Activated CD4-positive, CD25-positive, alpha-beta regulatory T cell treated with anti-CD3 and anti-CD28 coated beads, Interleukin-2, amount 50 U/mL, for 72 hours (primary cell): ENCODE measurements around the gene C7.

Source experiments
- DNase-seq: peaks from one replicate; pipeline ENCODE4 v3.0.0; 2021

C7 gene

DNA sequence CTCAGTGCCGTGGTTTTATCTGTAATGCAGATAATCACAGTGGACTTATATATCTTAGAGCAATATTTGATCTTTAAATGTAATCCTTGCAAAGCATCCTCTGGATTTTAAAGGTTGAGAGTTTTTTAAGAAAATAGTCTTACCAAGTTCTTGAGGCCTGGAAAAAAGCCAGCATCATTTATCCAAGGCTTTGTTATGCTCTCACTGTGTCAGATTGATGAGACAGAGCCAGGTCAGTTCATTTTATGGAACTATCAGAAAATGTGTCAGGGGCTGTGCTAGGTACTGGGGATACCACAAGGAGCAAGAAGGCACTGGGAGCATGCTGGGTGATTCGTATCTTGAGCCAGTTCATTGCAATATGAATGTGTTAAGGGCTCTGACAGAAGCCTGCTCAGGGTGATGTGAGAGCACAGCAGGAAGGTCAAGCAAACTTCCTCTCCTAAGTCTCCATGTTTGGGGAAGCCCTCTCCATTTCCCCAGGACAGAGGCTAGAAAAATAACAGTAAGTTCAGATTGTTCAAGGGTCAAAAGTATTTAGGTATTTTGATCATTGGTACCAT is 19.7 kb downstream of the C7 start:
- no peak for DNase-seq

DNA sequence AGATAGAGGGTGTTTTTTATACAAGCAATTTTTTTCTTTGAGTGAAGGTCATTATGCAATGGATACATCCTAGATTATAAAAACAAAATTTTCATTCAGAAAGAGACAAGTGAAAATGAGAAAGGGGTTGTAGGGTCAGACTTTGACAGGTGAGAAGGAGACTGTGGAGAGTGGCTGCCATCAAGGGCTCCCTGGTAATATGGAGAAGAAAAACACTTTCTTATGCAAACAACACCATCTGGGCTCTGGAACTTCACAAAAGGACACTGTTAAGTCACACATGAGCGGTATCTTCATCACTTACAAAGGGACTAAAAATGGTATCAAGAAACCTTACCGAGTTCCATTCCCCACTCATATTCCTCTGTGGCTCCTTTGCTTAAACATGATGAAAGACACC is 23.5 kb downstream of the C7 start:
- DNase-seq, result no peak

DNA sequence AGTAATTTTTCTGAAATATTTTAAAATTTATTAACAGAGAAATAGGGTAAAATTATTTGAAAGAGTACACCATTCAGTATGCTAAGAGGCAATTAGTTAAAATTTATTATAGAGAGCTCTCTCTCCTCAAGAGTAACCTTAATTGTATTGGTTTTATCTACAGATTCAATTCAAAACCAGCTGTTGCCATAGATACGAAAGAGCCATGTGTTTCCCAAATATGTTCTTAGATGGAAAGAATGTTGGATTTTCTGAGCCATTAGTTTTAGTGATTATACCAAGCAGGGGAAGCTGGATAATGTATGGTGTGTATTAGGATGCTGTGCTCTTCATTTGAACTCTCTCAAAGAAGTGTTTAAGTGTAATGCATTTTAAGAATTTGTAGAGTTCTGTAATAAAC is 27.8 kb downstream of the C7 start:
- no peak for DNase-seq

DNA sequence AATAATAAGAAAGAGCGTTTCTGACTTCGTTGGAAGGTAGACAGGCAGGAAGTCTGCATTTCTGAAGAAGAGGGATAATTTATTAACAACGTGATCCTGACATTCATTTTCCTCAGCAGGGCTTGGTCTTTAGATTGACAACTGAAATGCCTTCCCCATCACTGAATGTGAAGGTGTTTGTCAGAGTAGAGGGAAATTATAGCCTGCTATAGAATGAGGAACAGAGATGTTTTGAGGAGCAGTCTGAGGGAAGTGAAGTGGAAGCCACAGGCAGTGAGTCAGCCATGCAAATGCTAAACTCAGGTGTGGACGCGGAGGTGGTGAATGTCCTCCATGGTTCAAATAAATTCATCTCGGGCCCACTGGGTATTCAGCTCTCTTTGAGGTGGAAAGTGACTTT is 30.5 kb downstream of the C7 start:
- no peak for DNase-seq

DNA sequence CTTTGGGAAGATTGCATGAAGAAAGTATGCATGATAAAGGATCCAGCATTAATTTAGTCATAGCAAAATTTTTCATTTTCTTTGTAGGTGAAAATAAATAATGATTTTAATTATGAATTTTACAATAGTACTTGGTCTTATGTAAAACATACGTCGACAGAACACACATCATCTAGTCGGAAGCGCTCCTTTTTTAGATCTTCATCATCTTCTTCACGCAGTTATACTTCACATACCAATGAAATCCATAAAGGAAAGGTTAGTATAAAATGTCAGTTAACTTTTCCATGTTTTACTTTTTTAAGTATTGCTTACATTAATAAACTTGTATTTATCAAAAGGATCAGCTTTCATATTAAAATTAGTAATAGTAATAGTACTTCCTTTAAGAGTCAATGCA is 35.8 kb downstream of the C7 start:
- DNase-seq, result no peak

DNA sequence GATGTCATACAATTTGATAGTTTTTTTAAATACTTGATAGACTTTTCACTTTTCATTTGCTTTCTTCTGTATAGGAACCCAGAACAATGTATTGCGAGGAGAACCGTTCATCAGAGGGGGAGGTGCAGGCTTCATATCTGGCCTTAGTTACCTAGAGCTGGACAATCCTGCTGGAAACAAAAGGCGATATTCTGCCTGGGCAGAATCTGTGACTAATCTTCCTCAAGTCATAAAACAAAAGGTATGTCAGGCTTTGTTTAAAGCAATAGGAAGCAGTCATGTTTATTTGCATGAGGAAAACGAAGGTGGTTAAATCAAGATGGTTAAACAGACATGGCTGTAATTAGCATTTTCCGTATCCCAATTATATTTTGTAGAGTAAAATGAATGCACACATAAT is 46.0 kb downstream of the C7 start:
- DNase-seq, result no peak

DNA sequence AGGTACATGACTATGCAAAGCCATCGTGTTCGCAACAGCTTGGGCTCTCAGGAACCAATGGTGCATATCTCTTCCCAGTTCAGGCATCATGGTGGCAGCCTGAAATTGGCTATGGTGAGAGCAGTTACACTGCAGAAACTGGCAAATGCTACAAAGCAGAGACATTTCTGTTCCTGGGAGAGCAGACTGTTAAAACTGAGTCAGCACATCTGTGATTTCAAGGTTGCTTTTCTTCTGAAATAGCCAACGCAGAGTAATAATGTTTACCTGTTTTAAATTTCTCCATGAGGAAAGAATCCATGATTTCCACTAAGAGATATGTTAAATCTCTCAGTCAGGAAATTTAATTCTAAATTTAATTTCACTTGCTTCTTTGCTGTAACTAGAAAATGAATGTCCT is 47.8 kb downstream of the C7 start:
- DNase-seq, result no peak

DNA sequence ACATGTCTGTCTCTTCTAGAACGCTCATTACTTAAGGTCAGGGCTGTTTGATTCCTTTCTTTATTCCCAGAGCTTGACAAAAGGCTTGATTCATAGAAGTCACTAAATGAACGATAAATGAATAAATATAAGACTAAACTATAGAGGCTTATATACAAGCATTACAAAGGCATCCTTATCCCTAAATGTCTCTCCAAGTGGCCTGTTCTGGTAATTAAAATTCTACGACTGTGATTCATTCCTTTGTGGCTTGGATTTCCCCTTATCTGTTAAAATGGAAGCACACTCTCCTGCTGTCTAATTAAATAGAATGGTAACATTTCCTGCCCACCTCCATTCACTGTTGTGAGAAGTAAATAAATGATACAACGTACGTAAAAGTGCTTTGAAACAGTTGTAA is 49.5 kb downstream of the C7 start:
- DNase-seq, result no peak

DNA sequence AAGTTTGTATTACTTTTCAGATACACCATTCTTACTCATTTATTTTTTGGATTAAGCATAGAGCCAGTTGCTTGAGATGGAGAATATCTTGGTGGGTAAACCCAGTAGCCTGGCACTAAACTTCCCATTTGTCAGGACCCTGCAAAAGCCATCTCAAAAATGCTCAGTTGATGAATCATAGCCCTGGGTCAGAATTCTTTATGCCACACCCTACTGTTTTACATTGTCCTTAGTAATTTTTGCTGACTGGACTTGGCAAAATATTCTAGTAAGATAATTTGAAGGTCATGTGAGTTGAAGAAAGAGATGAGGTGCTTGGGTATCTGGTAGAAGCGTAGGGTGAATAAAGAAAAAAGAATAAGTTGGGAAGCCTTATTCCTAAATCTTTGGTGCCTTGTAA is 50.7 kb downstream of the C7 start:
- DNase-seq, result no peak

DNA sequence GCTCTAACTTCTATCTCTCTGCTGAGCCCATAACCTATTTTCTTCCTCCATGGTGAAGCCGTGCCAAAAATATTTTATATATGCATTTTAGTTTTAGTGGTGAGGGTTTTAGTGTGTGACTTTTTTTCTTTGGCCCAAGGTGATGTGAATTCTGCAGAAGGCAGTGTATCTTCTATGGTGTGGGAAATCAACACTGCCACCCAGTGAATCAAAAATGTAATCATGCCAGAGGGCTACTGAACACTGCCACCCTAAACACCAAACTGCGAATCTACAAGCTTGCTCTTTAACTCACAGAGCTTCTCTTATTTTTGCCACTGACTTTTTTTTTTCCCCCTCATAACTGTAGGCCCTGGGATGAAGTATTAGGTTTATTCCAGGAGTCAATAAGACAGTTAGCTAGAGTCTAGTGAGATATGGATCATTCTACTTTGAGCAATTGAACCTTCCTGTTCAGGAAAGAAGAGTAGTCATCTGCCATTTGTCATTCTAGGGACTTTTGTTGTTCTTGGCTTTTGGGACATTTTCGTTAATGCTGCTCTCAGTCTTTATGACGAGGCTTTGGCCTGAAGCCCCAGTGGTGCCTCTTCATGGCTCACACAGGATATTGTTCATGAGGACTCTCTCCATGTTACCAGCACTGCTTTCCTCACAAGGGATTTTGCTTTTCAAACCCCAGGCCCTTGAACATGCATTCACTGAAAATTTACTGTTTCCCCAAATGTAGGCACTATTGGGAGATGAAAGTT is 53.1 kb downstream of the C7 start:
- DNase-seq, result no peak

DNA sequence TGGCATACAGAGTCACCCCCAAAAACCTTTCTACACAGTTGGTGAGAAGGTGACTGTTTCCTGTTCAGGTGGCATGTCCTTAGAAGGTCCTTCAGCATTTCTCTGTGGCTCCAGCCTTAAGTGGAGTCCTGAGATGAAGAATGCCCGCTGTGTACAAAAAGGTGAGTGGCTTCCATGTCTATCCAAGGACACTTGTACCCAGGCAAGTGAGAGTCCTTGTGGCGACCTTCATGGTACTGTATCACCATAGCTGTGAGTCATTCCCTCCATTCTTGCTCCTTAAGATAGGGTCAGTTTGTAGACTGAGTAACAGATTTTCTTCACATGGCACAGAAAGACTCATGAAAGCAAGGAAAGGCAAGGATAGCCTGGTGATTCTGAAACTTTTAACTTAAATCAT is 63.1 kb downstream of the C7 start:
- no peak for DNase-seq

DNA sequence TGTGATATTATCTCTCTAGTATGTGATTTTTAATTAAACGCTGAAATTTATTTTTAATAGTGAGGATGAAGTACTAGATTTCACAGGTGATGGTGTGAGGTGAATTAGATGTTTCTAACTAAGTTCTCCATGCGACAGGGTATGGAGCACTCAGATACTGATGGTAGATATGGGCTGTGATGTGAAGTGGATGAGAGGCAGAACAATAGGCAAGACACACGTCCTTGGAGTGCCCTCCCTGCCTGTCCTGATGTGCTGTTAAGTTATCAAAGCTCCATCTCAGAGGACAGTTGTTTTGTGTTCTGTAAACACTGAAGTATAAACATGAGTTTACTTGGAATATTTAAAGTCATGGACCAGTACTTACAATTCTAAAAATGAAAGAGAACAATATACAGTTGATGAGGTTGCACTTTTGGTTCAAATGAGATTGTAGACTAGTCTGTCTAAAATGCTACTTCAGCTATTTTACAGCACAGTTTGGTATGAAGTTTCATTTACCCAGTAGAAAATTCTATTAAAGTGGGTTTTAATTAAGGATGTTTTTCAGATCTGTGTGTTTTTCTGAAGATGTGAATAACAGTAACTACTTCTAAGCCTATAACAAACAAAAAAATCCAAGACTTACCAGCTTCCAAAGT is 64.2 kb downstream of the C7 start:
- DNase-seq, result no peak

DNA sequence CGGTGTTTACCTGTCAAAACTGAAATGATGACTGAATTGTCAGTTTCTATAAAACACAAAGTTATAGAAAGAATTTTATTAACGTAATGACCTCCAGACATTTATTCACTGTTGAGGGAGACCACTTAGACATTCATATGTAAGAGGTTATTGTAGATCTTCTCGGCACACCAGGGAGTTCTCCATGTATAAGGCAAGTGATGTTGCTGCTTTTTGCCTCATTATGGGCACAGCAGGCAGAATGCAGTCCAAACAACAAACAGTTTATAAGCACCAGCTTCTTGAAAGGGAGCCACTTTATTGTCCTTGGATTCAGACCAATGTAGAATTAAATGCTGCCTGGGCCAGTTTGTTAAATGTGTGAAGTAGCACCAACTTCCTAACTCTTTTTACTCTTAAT is 66.7 kb downstream of the C7 start:
- no peak for DNase-seq

DNA sequence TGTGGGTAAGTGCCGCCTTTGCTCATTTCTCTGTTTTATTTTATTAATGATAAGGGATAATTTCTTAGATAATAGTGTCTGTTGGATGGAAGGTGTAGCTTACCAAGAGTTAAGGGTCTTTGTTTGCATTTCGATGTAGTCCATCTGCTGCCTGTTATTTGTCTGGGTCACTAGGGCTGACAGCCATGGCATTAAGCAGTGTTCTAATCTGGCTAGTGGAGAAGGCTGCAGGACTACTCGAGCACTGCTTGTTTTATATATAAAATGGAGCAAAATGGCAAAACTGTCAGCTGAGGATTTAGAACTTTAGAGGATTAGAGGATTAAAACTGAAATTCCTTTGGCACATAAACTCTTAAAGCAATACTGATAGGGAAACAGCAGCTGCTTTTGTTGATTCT is 67.5 kb downstream of the C7 start:
- DNase-seq, result no peak

DNA sequence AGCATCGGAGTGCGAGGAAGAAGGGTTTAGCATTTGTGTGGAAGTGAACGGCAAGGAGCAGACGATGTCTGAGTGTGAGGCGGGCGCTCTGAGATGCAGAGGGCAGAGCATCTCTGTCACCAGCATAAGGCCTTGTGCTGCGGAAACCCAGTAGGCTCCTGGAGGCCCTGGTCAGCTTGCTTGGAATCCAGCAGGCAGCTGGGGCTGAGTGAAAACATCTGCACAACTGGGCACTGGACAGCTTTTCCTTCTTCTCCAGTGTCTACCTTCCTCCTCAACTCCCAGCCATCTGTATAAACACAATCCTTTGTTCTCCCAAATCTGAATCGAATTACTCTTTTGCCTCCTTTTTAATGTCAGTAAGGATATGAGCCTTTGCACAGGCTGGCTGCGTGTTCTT is 72.1 kb downstream of the C7 start:
- no peak for DNase-seq

DNA sequence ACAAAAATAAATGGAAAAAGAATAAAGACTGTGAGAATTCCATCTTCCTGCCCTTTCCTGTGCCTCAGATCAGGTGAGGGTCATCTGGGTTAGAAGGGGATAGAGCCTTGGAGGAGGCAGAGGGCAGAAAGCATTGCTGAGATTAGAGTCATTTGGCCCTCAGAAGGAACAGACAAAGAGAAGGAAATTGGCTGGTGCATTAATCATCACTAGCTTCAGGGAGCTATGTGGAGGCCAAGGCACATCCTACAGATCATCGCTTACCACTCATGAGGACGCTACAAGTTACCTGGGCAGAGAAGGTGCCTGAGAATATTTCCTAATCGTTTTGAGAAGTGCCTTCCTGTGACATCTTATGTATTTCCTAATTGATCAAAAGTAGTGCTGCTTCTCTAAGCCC is 74.5 kb downstream of the C7 start:
- no peak for DNase-seq

DNA sequence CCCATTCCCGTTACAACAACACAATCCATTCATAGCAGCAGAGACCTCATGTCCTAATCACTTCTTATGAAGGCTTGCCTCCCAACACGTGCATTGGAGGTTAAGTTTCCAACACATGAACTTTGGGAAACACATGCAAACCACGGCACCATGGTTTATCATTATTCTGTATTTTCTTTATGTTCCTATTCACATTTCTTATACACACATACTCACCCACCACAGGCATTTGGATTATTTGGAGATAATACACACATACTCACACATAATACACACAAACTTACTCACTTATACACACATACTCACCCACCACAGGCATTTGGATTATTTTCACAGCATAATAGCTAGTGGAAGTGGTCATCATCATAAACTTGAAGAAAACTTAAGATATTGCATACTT is 75.6 kb downstream of the C7 start:
- DNase-seq, result no peak

DNA sequence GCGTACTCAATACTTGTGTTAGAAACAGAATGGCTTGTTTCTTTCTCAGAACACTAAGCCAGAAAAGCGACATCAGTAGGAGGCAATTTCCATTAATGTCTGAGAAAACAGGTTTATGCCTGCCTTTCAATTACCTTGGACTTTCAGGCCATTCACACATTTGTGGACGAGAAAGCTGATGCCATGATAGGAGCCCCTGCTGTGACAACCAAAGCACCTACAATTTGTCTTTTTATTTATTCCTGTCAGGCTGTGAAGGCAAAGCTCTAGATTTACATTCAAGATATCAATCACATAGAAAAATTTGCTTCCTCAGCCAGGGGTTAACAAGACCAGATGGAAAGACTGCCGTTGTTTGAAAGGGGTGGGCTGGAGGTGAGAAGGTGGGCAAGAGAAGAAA is 76.2 kb downstream of the C7 start:
- no peak for DNase-seq

DNA sequence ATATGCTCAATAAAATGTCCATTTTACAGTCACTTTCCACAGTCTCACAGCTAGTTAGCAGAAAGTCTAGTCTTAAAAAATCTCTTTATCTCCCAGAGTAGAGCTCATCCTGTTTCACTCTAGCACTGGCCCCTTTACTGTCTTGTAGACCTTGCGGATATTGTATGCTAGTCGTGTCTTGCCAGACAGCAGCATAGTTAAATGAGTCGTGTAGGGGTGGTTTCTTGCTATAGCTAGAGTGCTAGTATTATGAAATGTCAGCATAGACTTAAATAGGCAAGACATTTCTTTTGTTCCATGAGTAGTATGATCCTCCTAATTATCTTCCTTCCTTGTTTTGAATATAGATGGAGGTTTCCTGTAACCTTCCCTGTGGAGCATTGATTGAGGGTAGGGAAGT is 77.4 kb downstream of the C7 start:
- DNase-seq, result no peak

DNA sequence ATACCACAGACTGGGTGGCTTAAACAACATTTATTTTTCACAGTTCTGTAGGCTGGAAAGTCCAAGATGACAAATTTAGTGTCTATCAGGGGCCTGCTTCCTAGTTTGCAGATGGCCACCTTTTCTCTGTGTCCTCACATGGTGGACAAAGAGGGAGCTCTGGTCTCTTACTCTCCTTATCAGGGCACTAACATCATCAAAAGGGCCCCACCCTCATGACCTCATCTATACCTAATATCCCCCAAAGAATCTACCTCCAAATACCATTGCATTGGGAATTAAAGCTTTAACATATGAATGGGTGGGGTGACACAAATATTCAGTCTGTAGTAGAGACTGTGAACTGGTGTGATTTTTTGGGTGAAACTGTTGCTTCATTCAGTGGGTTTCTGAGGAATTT is 78.1 kb downstream of the C7 start:
- no peak for DNase-seq

DNA sequence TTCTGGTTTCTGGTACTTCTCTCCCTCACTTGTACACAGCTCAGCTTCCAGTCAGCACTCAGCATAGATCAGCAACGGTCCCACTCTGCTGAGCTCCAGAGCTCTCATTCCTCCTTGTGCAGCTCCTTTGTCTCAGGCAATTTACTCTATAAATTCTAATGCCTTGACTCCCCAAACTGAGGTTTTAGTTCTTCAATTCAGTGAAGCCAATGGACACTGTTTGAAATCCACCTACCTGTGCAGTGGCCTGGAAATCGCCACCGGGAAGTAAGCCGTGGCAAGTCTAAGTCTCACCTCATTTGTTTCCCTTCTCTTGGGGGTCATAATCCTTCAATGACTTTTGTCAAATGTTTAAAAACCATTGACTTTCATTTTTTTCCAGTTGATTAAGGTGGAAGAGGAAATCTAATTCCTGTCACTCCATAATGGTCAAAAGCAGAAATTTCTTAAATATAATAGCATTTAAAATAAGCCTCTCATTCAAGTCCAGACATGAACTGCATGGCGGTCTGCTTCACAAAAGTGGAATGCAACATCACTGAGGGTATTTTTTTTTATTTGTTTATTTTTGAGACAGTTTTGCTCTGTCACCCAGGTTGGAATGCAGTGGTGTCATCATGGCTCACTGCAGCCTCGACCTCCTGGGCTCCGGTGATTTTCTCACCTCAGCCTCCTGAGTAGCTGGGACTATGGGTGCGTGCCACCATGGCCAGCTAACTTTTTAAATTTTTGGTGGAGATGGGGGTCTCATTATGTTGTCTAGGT is 79.6 kb downstream of the C7 start:
- DNase-seq, result no peak

DNA sequence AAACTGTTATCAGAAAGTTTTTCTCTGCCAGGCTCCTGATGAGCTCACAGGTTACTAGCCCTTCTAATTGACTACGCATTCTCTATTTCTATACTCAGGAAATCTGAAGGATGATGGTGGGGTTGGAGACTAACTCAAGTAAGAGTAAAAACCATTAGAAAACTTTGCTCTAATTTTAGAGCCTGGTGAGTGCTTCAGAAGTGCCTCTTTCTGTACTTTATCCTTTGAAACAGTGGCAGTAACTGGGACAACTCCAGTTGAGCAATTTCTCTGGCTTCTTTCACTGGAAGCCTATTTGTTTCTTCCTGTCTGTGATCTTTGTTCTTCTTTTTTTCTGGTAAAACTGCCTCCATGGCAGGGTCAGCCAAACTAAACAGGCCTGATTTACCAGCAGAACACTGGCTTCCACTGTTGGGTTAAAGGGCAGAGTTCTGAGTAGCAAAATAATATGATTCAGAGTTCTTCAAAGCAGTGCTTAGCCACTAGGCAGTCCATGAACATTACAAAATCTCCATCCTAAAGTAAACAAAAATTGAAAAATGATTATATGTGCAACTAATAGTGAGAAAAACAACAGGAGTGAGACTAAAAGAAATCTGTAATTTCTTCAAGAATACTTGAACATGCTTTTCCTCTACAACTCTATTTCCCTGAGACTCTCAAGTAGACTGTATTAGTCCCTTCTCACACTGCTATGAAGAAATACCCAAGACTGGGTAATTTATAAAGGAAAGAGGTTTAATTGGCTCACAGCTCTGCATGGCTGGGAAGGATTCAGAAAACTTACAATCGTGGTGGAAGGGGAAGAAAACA is 82.1 kb downstream of the C7 start:
- DNase-seq, result no peak

DNA sequence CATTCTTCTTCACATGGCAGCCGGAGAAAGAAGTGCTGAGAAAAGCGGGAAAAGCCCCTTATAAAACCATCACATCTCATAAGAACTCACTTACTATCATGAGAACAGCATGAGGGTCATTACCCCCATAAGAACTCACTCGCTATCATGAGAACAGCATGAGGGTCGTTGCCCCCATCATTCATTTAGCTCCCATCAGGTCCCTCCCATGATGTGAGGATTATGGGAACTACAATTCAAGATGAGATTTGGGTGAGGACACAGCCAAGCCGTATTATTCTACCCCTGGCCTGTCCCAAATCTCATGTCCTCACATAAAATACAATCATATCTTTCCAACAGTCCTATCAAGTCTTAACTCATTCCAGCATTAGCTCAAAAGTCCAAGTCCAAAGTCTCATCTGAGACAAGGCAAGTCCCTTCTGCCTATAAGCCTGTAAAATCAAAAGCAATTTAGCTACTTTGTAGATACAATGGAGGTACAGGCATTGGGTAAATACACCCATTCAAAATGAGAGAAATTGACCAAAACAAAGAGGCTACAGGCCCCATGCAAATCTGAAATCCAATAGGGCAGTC is 82.8 kb downstream of the C7 start:
- DNase-seq, result no peak
